HepG2 (cell line): ENCODE data around the gene RHBDF2. TPM values are rescaled to one million over a fixed set of nuclear protein-coding genes. Genes with fewer than 3 reads are reported as not detected.

Experiments
- BCL6 ChIP-seq: IDR thresholded peaks from 2 replicates; pipeline ENCODE4 v1.6.1; 2016; ENCODE audit warnings: missing genetic modification reagents, missing compliant biosample characterization
- CREB1 ChIP-seq, 2 experiments: fragments of 450-650 bp in 1 of 2; IDR thresholded peaks; 2 replicates each; pipeline ENCODE4 v1.6.1; 2016 to 2017; ENCODE audit warnings: control low read depth in 1 of 2, mild to moderate bottlenecking in 1 of 2, missing compliant biosample characterization in 1 of 2, missing genetic modification characterization in 1 of 2
- FOXO1 ChIP-seq: sonication (generic); formaldehyde crosslinking; IDR thresholded peaks from 2 replicates; pipeline ENCODE4 v1.4.0; 2020; ENCODE audit warnings: missing genetic modification reagents
- FOXP1 ChIP-seq, 2 experiments: fragments of 450-650 bp in 1 of 2; IDR thresholded peaks; 2 replicates each; pipeline ENCODE4 v1.6.1; 2017 to 2018; ENCODE audit warnings: antibody characterized with exemption in 1 of 2
- KDM5B ChIP-seq: sonication (generic); formaldehyde crosslinking; IDR thresholded peaks from 2 replicates; pipeline ENCODE4 v1.4.0; 2020; ENCODE audit warnings: missing genetic modification reagents, mild to moderate bottlenecking, borderline replicate concordance
- KLF11 ChIP-seq: IDR thresholded peaks from 2 replicates; pipeline ENCODE4 v1.6.1; 2016; ENCODE audit warnings: missing compliant biosample characterization
- MAFG ChIP-seq: sonication (generic); formaldehyde crosslinking; IDR thresholded peaks from 2 replicates; pipeline ENCODE4 v1.5.1; 2020; ENCODE audit warnings: mild to moderate bottlenecking, missing genetic modification reagents
- MLLT10 ChIP-seq: sonication (generic); formaldehyde crosslinking; IDR thresholded peaks from 2 replicates; pipeline ENCODE4 v1.4.0; 2020; ENCODE audit warnings: missing genetic modification reagents
- MXI1 ChIP-seq: IDR thresholded peaks from 3 replicates; pipeline ENCODE4 v1.6.1; 2012; ENCODE audit warnings: low read depth, low read length, inconsistent platforms, borderline replicate concordance
- NCOA2 ChIP-seq: sonication (generic); formaldehyde crosslinking; IDR thresholded peaks from 2 replicates; pipeline ENCODE4 v1.8.0; 2022; ENCODE audit warnings: inconsistent platforms
- NRL ChIP-seq: sonication (generic); formaldehyde crosslinking; IDR thresholded peaks from 2 replicates; pipeline ENCODE4 v1.5.0; 2020; ENCODE audit warnings: missing genetic modification reagents, mild to moderate bottlenecking, moderate library complexity, borderline replicate concordance
- PAXIP1 ChIP-seq: sonication (generic); formaldehyde crosslinking; conservative IDR thresholded peaks from 2 replicates; pipeline ENCODE4 v1.4.0; 2020; ENCODE audit warnings: mild to moderate bottlenecking, missing genetic modification reagents, moderate library complexity
- PRMT3 ChIP-seq: sonication (generic); formaldehyde crosslinking; IDR thresholded peaks from 2 replicates; pipeline ENCODE4 v1.8.1; 2022; ENCODE audit warnings: low read depth, mild to moderate bottlenecking, moderate library complexity, missing genetic modification reagents, borderline replicate concordance
- PRPF4 ChIP-seq: fragments of 200-400 bp; formaldehyde crosslinking; IDR thresholded peaks from 2 replicates; pipeline ENCODE4 v1.6.1; 2016; ENCODE audit warnings: low read length, low read depth; ENCODE audit not compliant: poor library complexity, severe bottlenecking
- SAP130 ChIP-seq: IDR thresholded peaks from 2 replicates; pipeline ENCODE4 v1.6.1; 2016; ENCODE audit warnings: low read depth
- YY1 ChIP-seq: IDR thresholded peaks from 2 replicates; pipeline ENCODE4 v1.6.1; 2011; ENCODE audit warnings: low read length, low read depth, moderate library complexity, mild to moderate bottlenecking; ENCODE audit not compliant: insufficient read depth, insufficient replicate concordance
- ZFYVE20 ChIP-seq: sonication (generic); formaldehyde crosslinking; IDR thresholded peaks from 2 replicates; pipeline ENCODE4 v1.8.0; 2023; ENCODE audit warnings: low read depth, mild to moderate bottlenecking, moderate library complexity, missing genetic modification reagents, borderline replicate concordance
- ZNF256 ChIP-seq: sonication (generic); formaldehyde crosslinking; conservative IDR thresholded peaks from 2 replicates; pipeline ENCODE4 v1.4.0; 2020; ENCODE audit warnings: missing genetic modification reagents
- ZNF513 ChIP-seq: sonication (generic); formaldehyde crosslinking; conservative IDR thresholded peaks from 2 replicates; pipeline ENCODE4 v1.5.0; 2020; ENCODE audit warnings: missing genetic modification reagents
- ZNF768 ChIP-seq: sonication (generic); formaldehyde crosslinking; IDR thresholded peaks from 2 replicates; pipeline ENCODE4 v1.4.0; 2020; ENCODE audit warnings: missing genetic modification reagents
- ZNF770 ChIP-seq: sonication (generic); formaldehyde crosslinking; IDR thresholded peaks from 2 replicates; pipeline ENCODE4 v1.5.0; 2020; ENCODE audit warnings: mild to moderate bottlenecking, missing genetic modification reagents
- ZSCAN29 ChIP-seq: sonication (generic); formaldehyde crosslinking; conservative IDR thresholded peaks from 2 replicates; pipeline ENCODE4 v1.4.0; 2020; ENCODE audit warnings: mild to moderate bottlenecking, missing genetic modification reagents
- polyA plus RNA-seq, 8 experiments: library from polyadenylated mRNA; depleted of rRNA in 3 of 8; stranded (reverse) in 7 of 8; unstranded in 1 of 8; fragments of >200 nt; fragmentation: Illumina TruSeq in 4 of 8; extraction: Trizol in 4 of 8; gene quantifications; 2 replicates each; pipeline versions ENCODE4 v1.2.1 to v1.2.3, GENCODE V29; 2011 to 2016; ENCODE audit warnings: low read depth in 4 of 8, missing spikeins in 1 of 8, mixed read lengths in 1 of 8; ENCODE audit not compliant: insufficient read depth in 1 of 8
- total RNA-seq, 5 experiments: library from RNA; depleted of rRNA; stranded (reverse); fragments of >200 nt; fragmentation: Illumina TruSeq; extraction: Trizol; gene quantifications; 2 replicates each; pipeline ENCODE4 v1.2.3, GENCODE V29; 2016; ENCODE audit warnings: low read depth in 1 of 5

The RHBDF2 gene
- total and polyA plus RNA-seq, 2 of the 13 experiments (the other 11 are each of a cell fraction or from before 2014, with no cell fraction given), result 7.8 to 24.2 TPM

- TF ChIP-seq PAXIP1 (CRISPR knock-in tag) (peak; percentile 23; the same call in 1 of the 2 replicates), MXI1 (peak; percentile 60; the same call in 1 of the 3 replicates), ZNF770 (peak; percentile 70; the same call in 1 of the 2 replicates), SAP130 (peak; percentile 58), KLF11 (peak; percentile 82; the same call in 1 of the 2 replicates), MLLT10 (CRISPR knock-in tag) (no peak), KDM5B (CRISPR knock-in tag) (peak; percentile 76; the same call in 1 of the 2 replicates), FOXO1 (peak; percentile 75), YY1 (peak; percentile 72), ZNF768 (CRISPR knock-in tag) (peak; percentile 82), ZNF256 (no peak), FOXP1 (IDR thresholded peaks at IDR 0.05) (no peak), FOXP1 (CRISPR knock-in tag; IDR thresholded peaks at IDR 0.05) (no peak), ZNF513 (CRISPR knock-in tag) (no peak), PRPF4 (no peak), NRL (CRISPR knock-in tag) (peak; percentile 35; the same call in 1 of the 2 replicates), ZFYVE20 (CRISPR knock-in tag) (no peak), PRMT3 (CRISPR knock-in tag) (no peak), BCL6 (peak; percentile 56; the same call in 1 of the 2 replicates), MAFG (CRISPR knock-in tag) (no peak), ZSCAN29 (peak; percentile 74; the same call in 1 of the 2 replicates), CREB1 (IDR thresholded peaks at IDR 0.05) (no peak), CREB1 (CRISPR knock-in tag; IDR thresholded peaks at IDR 0.05) (no peak), NCOA2 (CRISPR knock-in tag) (peak; percentile 61; the same call in 1 of the 2 replicates)
These were observed 22.1 kb upstream of the RHBDF2 start (continued) for GRCh38 chr17:76523084-76524037.
